T-helper 2 cell treated with Interferon-gamma antibody and Interleukin-4, amounts not matched to agents 100 ng/mL and 5 ng/mL, for 36 hours (primary cell): ENCODE measurements around the gene CLPTM1L. TPM values are rescaled to one million over a fixed set of nuclear protein-coding genes. Genes with fewer than 3 reads are reported as not detected.

Experiments used
- intact Hi-C: fragments of 100-400 bp; cut with micrococcal nuclease; formaldehyde crosslinking; loops from one replicate; pipeline ENCODE4 v1.15.1; 2023
- total RNA-seq: library from RNA; stranded (reverse); gene quantifications from 2 replicates; pipeline ENCODE4 v1.2.3, GENCODE V29; 2022

Gene CLPTM1L
- total RNA-seq, 1 donor from 2014 or later: 116 TPM

- intact Hi-C loops: loop anchor here (10.0 kb wide), 2 partner anchors 63 to 353 kb away; no protein-coding TSS in a partner anchor
These were observed 26.9 kb downstream of the CLPTM1L start for GRCh38 chr5:1317921-1318565.

GRCh38 chr5:1316588-1317340 lies 28.1 kb downstream of the CLPTM1L start:
- intact Hi-C loops: loop anchor here (10.0 kb wide), 2 partner anchors 62 to 352 kb away; no protein-coding TSS in a partner anchor

GRCh38 chr5:1315709-1316587 lies 29.0 kb downstream of the CLPTM1L start:
- intact Hi-C loops: loop anchor here (10.0 kb wide), 2 partner anchors 61 to 351 kb away; no protein-coding TSS in a partner anchor

- intact Hi-C loops: loop anchor here (10.0 kb wide), 2 partner anchors 60 to 350 kb away; no protein-coding TSS in a partner anchor
These were observed 29.7 kb downstream of the CLPTM1L start for GRCh38 chr5:1315018-1315708.

- intact Hi-C loops: loop anchor here (10.0 kb wide), 2 partner anchors 60 to 350 kb away; no protein-coding TSS in a partner anchor
These were observed 30.3 kb downstream of the CLPTM1L start for GRCh38 chr5:1314564-1314982.

GRCh38 chr5:1312993-1313833 lies 31.7 kb downstream of the CLPTM1L start:
- intact Hi-C loops: loop anchor here (2.0 to 10.0 kb wide), 4 partner anchors 18 to 348 kb away; partner anchors contain the start of genes CLPTM1L and TERT

- intact Hi-C loops: loop anchor here (2.0 to 10.0 kb wide), 4 partner anchors 17 to 347 kb away; partner anchors contain the start of genes CLPTM1L and TERT
These were observed 32.7 kb downstream of the CLPTM1L start for GRCh38 chr5:1312206-1312605.

GRCh38 chr5:1311439-1312055 lies 33.4 kb downstream of the CLPTM1L start:
- intact Hi-C loops: loop anchor here (2.0 to 10.0 kb wide), 4 partner anchors 17 to 347 kb away; partner anchors contain the start of genes CLPTM1L and TERT

- intact Hi-C loops: loop anchor here (10.0 kb wide), 2 partner anchors 55 to 345 kb away; no protein-coding TSS in a partner anchor
These were observed 34.8 kb downstream of the CLPTM1L start for GRCh38 chr5:1310118-1310517.

GRCh38 chr5:1304033-1304432 lies 40.9 kb downstream of the CLPTM1L start:
- intact Hi-C loops: no loop called here

- intact Hi-C loops: no loop called here
These were observed 42.6 kb downstream of the CLPTM1L start for GRCh38 chr5:1302258-1302657.

- intact Hi-C loops: no loop called here
These were observed 44.3 kb downstream of the CLPTM1L start for GRCh38 chr5:1300581-1301083.

GRCh38 chr5:1299961-1300360 lies 44.9 kb downstream of the CLPTM1L start:
- intact Hi-C loops: loop anchor here (5.0 kb wide), 1 partner anchor 42 kb away; no protein-coding TSS in a partner anchor

GRCh38 chr5:1299511-1299850 lies 45.4 kb downstream of the CLPTM1L start:
- intact Hi-C loops: loop anchor here (5.0 kb wide), 1 partner anchor 43 kb away; no protein-coding TSS in a partner anchor

- intact Hi-C loops: loop anchor here (5.0 kb wide), 1 partner anchor 43 kb away; no protein-coding TSS in a partner anchor
These were observed 46.0 kb downstream of the CLPTM1L start for GRCh38 chr5:1298723-1299510.

GRCh38 chr5:1298067-1298551 lies 46.8 kb downstream of the CLPTM1L start:
- intact Hi-C loops: loop anchor here (5.0 kb wide), 1 partner anchor 44 kb away; no protein-coding TSS in a partner anchor

- intact Hi-C loops: loop anchor here (5.0 kb wide), 1 partner anchor 45 kb away; no protein-coding TSS in a partner anchor
These were observed 47.7 kb downstream of the CLPTM1L start for GRCh38 chr5:1297243-1297642.
